Transverse colon (tissue), 4 donors: ENCODE results near the gene CELSR2. TPM values are rescaled to one million over a fixed set of nuclear protein-coding genes. Genes with fewer than 3 reads are reported as not detected.

Source experiments
- DNase-seq: peaks from one replicate; pipeline ENCODE4 v3.0.0-alpha.2; 2019
- H3K27ac ChIP-seq, 4 donors: fragments of 200-600 bp; sonication (generic); 2 replicates each; pipeline ENCODE4 v1.5.1; 2016 to 2018; ENCODE audit warnings: inconsistent platforms in 4 of 4
- H3K27me3 ChIP-seq: fragments of 200-600 bp; sonication (generic); 2 replicates; pipeline ENCODE4 v1.5.1; 2017; ENCODE audit warnings: inconsistent platforms
- H3K36me3 ChIP-seq, 4 donors: fragments of 200-600 bp; sonication (generic); 2 replicates each; pipeline ENCODE4 v1.5.1; 2017 to 2019; ENCODE audit warnings: inconsistent platforms in 4 of 4
- H3K4me1 ChIP-seq, 4 donors: fragments of 200-600 bp; sonication (generic); 2 replicates each; pipeline ENCODE4 v1.5.1; 2017 to 2020; ENCODE audit warnings: inconsistent platforms in 4 of 4
- H3K4me3 ChIP-seq, 4 donors: fragments of 200-600 bp; sonication (generic); 1 replicate in 1 of 4; 2 replicates in 3 of 4; pipeline versions ENCODE4 v1.5.1 to v1.6.1; 2017 to 2019; ENCODE audit warnings: inconsistent platforms in 4 of 4
- H3K9me3 ChIP-seq, 2 donors: fragments of 200-600 bp; sonication (generic); 2 replicates each; pipeline ENCODE4 v1.5.1; 2017 to 2019; ENCODE audit warnings: inconsistent platforms in 2 of 2
- EP300 ChIP-seq: sonication (generic); formaldehyde crosslinking; IDR thresholded peaks from one replicate; pipeline ENCODE4 v1.6.1; 2017; ENCODE audit warnings: antibody characterized with exemption, low read depth
- POLR2A ChIP-seq: fragments of 450-650 bp; IDR thresholded peaks from one replicate; pipeline ENCODE4 v1.6.1; 2016; ENCODE audit warnings: antibody characterized with exemption, mild to moderate bottlenecking, moderate library complexity
- POLR2AphosphoS5 ChIP-seq, 3 donors: sonication (generic); formaldehyde crosslinking; IDR thresholded peaks; one replicate each; pipeline ENCODE4 v1.6.1; 2016; ENCODE audit warnings: antibody characterized with exemption in 3 of 3
- WGBS, 2 donors: methylation state at CpG; one replicate each; pipeline ENCODE4 v1.1.5; 2018; ENCODE audit warnings: low coverage in 1 of 2; 5-methylcytosine and 5-hydroxymethylcytosine counted together
- in situ Hi-C, 4 donors: fragments of 200-750 bp; cut with MboI; loops; one replicate each; pipeline versions ENCODE4 v1.15.0 to v1.15.1; 2017; ENCODE audit warnings: low sequenced_read_pairs in 3 of 4, low pct_ligation_motif_present in 1 of 4, low pct_unique_long_range_greater_than_20kb in 1 of 4
- intact Hi-C: fragments of 100-400 bp; cut with DNase I; formaldehyde crosslinking; loops from one replicate; pipeline ENCODE4 v1.15.1; 2023; ENCODE audit warnings: low total_unique reads
- total RNA-seq, 4 donors: library from RNA; depleted of rRNA; stranded (reverse); fragments of >200 nt; gene quantifications; one replicate each; pipeline ENCODE4 v1.1.0, GENCODE V29; 2016
- TF ChIP-seq, protein P1 (sequence below), 5 experiments: fragments of 200-600 bp in 3 of 5; fragments of 450-650 bp in 2 of 5; sonication (generic) in 3 of 5; IDR thresholded peaks; 1 replicate in 2 of 5; 2 replicates in 3 of 5; pipeline ENCODE4 v1.5.1; 2016 to 2017; ENCODE audit warnings: antibody characterized with exemption in 5 of 5, inconsistent platforms in 3 of 5, mild to moderate bottlenecking in 2 of 5, moderate library complexity in 1 of 5

CELSR2 gene, protein sequence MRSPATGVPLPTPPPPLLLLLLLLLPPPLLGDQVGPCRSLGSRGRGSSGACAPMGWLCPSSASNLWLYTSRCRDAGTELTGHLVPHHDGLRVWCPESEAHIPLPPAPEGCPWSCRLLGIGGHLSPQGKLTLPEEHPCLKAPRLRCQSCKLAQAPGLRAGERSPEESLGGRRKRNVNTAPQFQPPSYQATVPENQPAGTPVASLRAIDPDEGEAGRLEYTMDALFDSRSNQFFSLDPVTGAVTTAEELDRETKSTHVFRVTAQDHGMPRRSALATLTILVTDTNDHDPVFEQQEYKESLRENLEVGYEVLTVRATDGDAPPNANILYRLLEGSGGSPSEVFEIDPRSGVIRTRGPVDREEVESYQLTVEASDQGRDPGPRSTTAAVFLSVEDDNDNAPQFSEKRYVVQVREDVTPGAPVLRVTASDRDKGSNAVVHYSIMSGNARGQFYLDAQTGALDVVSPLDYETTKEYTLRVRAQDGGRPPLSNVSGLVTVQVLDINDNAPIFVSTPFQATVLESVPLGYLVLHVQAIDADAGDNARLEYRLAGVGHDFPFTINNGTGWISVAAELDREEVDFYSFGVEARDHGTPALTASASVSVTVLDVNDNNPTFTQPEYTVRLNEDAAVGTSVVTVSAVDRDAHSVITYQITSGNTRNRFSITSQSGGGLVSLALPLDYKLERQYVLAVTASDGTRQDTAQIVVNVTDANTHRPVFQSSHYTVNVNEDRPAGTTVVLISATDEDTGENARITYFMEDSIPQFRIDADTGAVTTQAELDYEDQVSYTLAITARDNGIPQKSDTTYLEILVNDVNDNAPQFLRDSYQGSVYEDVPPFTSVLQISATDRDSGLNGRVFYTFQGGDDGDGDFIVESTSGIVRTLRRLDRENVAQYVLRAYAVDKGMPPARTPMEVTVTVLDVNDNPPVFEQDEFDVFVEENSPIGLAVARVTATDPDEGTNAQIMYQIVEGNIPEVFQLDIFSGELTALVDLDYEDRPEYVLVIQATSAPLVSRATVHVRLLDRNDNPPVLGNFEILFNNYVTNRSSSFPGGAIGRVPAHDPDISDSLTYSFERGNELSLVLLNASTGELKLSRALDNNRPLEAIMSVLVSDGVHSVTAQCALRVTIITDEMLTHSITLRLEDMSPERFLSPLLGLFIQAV (N-terminal part only)
- total RNA-seq = 1 to 10 TPM; 1.8 to 3.7 (median 3.2) TPM

DNA sequence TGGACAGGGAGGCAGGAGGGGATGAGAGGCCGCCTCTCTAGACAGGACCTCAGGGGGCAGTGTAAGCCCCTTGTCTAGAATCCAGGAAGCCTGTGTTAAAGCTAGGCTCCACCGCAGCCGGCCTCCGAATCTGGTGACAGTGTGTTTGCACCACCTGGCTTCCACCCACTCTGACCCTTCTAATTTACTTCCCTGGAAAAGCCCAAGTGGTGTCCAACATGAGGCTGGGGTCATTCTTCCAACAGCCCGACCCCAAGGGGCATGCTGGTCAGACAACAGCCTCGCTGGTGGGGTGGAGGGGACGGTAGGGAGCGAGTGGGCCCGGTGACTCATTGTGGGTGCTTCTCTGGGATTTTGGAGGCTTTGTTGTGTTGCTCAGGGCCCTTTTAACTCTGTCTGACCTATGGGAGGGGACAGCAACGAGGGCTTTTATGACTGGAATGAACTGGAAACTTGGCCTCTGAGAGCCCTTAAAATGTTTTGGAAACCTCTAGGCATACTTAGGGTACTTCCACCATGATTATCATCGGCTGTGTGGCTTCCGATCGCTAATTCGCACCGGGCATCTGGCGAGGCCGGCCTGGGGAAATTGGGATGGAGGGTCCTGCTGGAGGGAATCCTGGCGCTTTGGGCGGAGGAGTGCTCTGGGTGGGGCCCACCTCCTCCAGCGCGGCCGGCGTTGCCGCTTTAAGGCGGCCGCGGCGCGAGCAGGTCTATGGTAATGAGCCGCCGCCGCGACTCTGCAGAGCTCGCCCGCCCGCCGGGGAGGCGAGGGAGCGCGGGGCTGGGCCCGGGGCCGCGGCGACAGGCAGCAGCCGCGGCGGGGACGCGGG is at the start of gene CELSR2:
Gene CELSR2, plus strand, starts transcription at position 743 of the 833 bp plus-strand sequence. CDS start 541 bp downstream, outside the sequence.
- Histone ChIP-seq H3K36me3 (no peaks in the 10 kb centered on the region), H3K27me3 (no peaks in the 10 kb centered on the region), H3K9me3 (no peaks in the 10 kb centered on the region), H3K27ac (peak within 1 kb of the TSS in 3 of 4 donors; percentile 12 to 58 (median 43)), H3K4me3 (peak within 1 kb of the TSS; percentile 73 to 84 (median 77)), H3K4me1 (peaks cover 11 to 17% (median 14%) of the 10 kb centered on the region in 4 donors)
- TF ChIP-seq, protein P1, sequence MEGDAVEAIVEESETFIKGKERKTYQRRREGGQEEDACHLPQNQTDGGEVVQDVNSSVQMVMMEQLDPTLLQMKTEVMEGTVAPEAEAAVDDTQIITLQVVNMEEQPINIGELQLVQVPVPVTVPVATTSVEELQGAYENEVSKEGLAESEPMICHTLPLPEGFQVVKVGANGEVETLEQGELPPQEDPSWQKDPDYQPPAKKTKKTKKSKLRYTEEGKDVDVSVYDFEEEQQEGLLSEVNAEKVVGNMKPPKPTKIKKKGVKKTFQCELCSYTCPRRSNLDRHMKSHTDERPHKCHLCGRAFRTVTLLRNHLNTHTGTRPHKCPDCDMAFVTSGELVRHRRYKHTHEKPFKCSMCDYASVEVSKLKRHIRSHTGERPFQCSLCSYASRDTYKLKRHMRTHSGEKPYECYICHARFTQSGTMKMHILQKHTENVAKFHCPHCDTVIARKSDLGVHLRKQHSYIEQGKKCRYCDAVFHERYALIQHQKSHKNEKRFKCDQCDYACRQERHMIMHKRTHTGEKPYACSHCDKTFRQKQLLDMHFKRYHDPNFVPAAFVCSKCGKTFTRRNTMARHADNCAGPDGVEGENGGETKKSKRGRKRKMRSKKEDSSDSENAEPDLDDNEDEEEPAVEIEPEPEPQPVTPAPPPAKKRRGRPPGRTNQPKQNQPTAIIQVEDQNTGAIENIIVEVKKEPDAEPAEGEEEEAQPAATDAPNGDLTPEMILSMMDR (IDR thresholded peaks at IDR 0.05) = no peak
- TF ChIP-seq POLR2AphosphoS5 (IDR thresholded peaks at IDR 0.05) (peak in 1 of 3 donors; percentile 26), POLR2A (no peak), EP300 (no peak)
- WGBS, 2 donors = 23% methylated on average over 27 of the region's 49 CpGs; no CpG with 5 or more reads in 1 of the 2 donors
- in situ Hi-C loops = no loop called here
- DNase-seq = peak; percentile 70
- intact Hi-C loops = no loop called here

DNA sequence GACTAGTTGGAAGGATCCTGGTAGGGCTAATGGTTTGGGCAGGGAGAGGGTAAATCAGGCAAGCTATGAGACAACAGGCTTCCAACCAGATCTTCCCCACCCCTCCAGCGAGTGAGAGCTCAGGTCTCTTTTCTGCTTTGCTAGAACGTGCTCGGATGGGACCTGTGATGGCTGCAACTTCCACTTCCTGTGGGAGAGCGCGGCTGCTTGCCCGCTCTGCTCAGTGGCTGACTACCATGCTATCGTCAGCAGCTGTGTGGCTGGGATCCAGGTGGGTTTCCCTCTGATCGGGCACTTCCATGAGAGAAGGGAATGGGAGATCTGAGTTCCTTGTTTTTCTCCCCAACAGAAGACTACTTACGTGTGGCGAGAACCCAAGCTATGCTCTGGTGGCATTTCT is 49.6 kb upstream of the CELSR2 start:
- Histone ChIP-seq H3K27ac (no peak overlapping the region), H3K36me3 (no peaks in the 10 kb centered on the region), H3K9me3 (no peaks in the 10 kb centered on the region), H3K27me3 (no peaks in the 10 kb centered on the region), H3K4me3 (no peak overlapping the region), H3K4me1 (peaks cover 0 to 4% (median 0%) of the 10 kb centered on the region in 4 donors)
- TF ChIP-seq POLR2AphosphoS5 (IDR thresholded peaks at IDR 0.05) (no peak), POLR2A (no peak), EP300 (no peak)
- TF ChIP-seq, protein P1 (IDR thresholded peaks at IDR 0.05) = no peak
- in situ Hi-C loops (no loop called here), intact Hi-C loops (no loop called here)
- no peak for DNase-seq
- WGBS, 2 donors = 72% methylated on average over 10 of the region's 10 CpGs; no CpG with 5 or more reads in 1 of the 2 donors

DNA sequence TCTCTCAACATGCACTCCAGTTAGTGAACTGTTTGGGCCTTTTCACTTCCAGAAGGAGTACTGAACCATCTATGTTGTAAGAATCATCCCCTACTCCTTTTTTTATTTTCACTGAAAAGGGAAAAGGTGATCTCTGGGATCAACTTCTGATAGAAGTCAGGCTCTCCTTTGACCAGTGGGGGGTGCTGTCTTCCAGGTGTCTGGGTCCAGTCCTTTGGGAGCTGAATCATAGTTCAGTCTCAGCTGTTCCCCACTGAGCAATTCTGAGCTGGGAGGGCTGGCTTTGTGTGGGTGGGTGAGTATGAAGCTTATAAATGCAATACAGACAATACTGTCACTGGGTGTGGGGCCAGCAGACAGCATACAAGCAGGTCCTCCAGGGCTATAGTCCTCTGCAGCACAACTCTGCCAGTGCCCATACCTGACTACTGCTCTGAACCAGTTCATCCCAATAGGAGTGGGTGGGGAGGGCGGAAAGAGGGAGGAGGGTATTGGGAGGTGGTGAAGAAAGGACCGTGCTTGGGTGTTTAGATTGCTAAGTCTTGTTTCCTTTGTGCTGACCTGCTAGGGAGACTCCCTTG is 48.1 kb upstream of the CELSR2 start:
- H3K36me3 ChIP-seq = no peaks in the 10 kb centered on the region
- H3K27me3 ChIP-seq = no peaks in the 10 kb centered on the region
- H3K4me3 ChIP-seq = no peak overlapping the region
- 71% methylated on average over 2 of the region's 2 CpGs; no CpG with 5 or more reads in 1 of the 2 donors for WGBS, 2 donors
- intact Hi-C loops (no loop called here), in situ Hi-C loops (no loop called here)
- no peak overlapping the region for H3K27ac ChIP-seq
- no peaks in the 10 kb centered on the region for H3K9me3 ChIP-seq
- TF ChIP-seq EP300 (no peak), POLR2AphosphoS5 (IDR thresholded peaks at IDR 0.05) (no peak)
- TF ChIP-seq, protein P1 (IDR thresholded peaks at IDR 0.05) = peak; percentile 38 to 48 (median 40)
- peaks cover 0 to 4% (median 0%) of the 10 kb centered on the region in 4 donors for H3K4me1 ChIP-seq
- DNase-seq = peak; percentile 60
